ENCODE data around the gene ALK.
"Not testable (repeated sequence)": the region's sequence is repeated elsewhere in the genome, so short reads cannot be mapped to it uniquely, and the experiment has no call there.

The ALK gene

DNA sequence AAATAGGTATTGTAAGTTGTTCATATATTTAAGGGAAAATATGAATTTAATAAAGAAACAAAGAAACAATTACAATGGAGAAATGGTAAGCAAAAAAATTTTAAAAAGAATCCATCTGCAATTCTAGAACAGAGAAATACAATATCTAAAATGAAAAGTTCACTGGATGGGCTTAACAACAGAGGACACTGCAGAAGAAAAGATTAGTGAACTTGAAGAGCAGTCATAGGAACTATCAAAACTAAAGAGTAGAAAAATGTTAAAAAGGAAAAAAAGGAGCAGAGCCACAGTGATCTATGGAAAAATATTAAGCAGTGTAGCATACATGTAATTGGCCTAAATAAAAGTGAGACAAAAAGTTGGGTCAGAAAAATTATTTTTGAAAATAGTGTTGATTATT lies 83.5 kb downstream of the ALK start:
- no peak for DNase-seq

DNA sequence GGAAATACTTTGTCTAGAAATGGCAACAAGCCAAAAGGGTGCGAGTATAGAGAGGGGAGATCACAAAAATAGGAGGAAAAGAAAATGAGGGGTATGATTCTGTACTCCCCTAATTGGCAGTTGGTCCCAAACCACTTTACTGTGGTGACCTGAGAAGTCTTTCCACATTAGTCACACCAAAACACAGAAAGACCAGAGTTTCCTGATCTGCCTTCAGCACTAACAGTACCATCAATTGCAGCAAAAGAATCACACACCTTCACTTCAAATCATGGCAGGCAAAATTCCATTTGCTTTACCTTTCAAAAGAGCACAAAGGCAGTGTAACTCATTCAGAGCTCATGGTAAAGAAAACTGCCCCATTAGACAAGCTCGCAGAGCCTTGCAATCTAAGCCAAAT lies 86.8 kb downstream of the ALK start:
- DNase-seq: no peak

DNA sequence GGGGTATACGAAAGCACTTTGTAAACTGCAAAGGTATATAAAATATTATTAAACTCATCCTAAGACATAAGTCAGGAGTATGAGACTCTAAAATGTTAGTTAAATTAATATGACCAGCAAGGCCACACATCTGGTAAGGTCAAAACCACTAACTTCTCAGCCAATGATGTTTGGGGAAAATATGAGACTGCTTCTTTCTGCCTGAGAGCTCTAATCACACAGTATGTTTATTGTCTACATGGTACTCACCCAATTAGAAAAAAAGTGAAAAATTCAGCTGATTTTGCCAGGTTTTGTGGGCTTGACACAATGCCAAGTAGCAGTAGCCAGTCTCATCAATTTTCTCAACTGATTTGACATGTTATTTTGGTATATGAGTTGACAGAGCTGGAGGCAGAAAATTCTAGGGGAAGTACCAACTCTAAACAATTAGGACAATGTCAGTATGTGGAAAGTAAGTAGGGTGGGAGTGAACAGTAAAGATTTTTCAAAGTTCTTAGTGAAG lies 87.3 kb downstream of the ALK start:
- no peak for DNase-seq

DNA sequence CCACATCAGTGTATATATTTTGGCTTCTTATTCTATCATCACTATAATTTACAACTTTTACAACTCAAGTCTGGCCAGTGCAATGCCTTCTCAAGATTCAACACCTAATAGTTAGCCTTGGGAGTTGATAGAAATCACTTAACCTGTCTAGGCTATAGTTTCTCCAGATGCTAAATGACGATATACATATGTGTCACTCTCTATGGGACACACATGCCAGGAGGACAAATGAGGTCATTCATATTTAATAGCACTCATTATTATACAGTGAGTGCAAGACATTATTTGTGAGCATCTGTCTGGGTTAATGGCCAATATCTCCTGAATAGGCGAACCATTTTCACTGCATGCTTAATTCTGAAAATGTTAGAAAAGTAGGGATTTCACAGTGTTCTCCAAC lies 89.8 kb downstream of the ALK start:
- no peak for DNase-seq

DNA sequence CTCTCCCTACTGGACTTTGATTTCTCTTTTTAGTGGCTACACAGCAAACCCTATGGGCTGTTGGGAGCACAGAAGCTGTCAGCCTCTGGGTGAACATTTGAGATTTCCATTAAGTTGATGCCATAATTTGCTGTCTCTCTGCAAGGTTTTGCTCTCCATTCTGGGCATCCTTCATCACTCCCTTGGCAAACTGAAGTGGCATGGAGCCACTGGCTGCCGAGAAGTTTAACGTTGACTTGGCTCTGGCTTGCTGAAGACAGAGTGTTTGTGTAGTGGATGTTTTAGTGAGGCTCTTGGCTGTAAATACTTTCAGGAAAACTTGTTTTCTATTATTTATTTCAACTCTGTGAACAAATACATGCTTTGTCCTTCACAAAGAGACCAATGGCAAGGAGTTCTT lies 91.5 kb downstream of the ALK start:
- DNase-seq: no peak

DNA sequence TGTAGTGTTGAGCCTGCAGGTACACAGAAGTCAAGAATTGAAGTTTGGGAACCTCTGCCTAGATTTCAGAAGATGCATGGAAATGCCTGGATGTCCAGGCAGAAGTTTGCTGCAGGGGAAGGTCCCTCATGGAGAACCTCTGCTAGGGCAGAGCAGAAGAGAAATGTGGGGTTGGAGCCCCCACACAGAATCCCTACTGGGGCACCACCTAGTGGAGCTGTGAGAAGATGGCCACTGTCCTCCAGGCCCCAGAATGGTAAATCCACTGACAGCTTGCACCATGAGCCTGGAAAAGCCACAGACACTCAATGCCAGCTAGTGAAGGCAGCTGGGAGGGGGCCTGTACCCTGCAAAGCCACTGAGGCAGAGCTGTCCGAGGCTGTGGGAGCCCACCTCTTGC lies 97.2 kb downstream of the ALK start:
- not testable (repeated sequence) for DNase-seq

DNA sequence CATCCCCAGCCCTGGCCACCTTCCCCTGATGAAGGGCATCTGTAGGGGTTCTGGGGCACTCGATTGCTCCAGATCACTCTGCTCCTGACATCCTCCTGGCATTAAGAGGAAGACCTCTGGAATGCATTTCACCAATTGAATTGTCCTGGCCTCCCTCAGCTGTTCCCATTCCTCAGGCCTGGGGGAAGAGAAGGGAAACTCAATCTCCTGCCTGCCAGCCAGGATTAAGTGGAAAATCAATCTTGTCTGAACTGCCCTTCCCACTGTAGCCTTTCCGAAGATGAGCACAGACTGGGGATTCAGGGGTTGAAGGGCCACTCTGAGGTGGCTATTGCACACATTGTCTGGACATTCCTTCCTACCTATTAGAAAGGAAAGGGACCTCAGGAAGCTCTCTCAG lies 99.8 kb downstream of the ALK start:
- DNase-seq: no peak

GRCh38 chr2:29819570-29819969 lies 101.8 kb downstream of the ALK start:
- DNase-seq: no peak

GRCh38 chr2:29817801-29818680 lies 103.3 kb downstream of the ALK start:
- DNase-seq: no peak

- no peak for DNase-seq
Measured at GRCh38 chr2:29817299-29817698, 104.1 kb downstream of the ALK start.

- no peak for DNase-seq
Measured at GRCh38 chr2:29816651-29817050, 104.7 kb downstream of the ALK start.

- DNase-seq: no peak
Measured at GRCh38 chr2:29811378-29811777, 110.0 kb downstream of the ALK start.

GRCh38 chr2:29810956-29811355 lies 110.4 kb downstream of the ALK start:
- DNase-seq: peak; percentile 1

DNA sequence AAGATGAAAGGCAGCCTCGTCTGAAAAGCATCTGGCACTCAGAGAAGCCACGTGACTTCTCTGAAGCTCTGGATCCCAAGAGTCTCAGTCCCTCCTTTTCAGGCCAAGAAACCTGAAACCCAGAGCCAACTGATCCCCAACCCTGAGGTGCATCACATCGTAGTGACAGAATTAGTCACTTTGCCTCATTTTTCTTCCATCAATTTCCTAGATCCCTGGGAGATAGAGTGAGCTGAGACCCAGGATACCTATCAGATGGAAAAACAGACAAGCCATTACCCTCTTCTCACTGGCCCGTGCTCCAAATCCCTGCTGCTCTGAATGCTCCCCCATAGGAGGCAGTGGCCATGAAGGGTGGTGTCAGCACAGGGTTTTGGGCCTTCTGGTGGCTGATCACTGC lies 113.1 kb downstream of the ALK start:
- DNase-seq: no peak

DNA sequence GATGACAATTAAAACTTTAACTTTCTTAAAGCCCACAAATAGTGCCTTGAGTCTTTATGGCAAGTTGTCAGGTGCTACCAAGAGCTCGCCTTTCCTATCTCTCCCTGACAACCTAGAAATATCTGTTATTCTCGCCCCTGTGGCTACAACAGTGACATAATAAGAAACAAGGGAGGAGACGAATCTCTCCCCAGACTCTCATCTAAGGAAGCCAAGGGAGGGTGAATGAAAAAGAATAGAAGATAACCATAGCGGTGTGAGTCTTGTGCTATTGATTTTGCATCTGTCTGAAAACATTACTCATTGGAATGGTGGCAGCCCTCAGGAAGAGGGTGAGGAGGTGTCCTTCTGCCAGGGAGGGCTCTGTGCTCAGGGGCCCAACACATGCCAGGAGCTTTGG lies 114.3 kb downstream of the ALK start:
- no peak for DNase-seq

DNA sequence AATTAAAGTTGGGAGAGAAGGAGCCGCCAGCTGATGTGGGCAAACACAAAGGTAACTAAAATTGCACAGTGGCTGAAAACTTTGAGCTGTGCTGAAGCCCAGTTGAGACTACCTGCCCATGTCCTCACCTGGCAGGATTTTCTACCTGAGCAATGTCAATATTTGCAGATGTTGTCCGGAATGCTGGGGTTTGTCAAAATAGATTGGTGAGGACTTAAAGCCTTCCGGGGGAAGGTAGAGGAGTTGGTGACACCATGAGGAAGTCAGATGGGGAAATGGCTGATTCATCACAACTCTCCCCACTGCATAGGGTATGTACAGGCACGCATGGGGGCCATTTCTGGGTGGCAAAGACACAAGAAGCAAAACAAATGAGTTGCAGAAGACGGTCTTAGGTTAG lies 114.9 kb downstream of the ALK start:
- no peak for DNase-seq

GRCh38 chr2:29804671-29805070 lies 116.7 kb downstream of the ALK start:
- no peak for DNase-seq

DNA sequence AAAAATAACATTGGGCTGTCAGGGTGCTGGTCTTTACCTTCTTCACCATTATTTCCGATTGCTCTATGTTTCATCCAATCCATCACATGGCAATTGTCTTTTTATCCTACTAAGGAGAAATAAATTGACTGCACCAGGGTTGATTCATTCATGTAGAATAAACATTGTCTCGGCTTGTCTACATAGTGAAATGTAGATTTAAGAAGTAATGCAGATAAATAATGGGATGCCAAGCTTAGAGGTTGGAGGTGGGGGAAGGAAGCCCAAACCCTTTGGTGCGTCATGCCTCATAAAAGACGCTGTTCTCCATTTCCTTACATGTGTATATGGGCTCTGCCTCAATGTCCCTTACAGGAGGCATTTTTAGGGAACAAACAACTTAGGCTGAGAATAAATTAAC lies 117.8 kb downstream of the ALK start:
- DNase-seq: no peak

GRCh38 chr2:29802986-29803385 lies 118.4 kb downstream of the ALK start:
- no peak for DNase-seq

- no peak for DNase-seq
Measured at GRCh38 chr2:29799628-29800027, 121.8 kb downstream of the ALK start.

- no peak for DNase-seq
Measured at GRCh38 chr2:29797916-29798315, 123.5 kb downstream of the ALK start.

- no peak for DNase-seq
Measured at GRCh38 chr2:29796446-29796845, 124.9 kb downstream of the ALK start.

DNA sequence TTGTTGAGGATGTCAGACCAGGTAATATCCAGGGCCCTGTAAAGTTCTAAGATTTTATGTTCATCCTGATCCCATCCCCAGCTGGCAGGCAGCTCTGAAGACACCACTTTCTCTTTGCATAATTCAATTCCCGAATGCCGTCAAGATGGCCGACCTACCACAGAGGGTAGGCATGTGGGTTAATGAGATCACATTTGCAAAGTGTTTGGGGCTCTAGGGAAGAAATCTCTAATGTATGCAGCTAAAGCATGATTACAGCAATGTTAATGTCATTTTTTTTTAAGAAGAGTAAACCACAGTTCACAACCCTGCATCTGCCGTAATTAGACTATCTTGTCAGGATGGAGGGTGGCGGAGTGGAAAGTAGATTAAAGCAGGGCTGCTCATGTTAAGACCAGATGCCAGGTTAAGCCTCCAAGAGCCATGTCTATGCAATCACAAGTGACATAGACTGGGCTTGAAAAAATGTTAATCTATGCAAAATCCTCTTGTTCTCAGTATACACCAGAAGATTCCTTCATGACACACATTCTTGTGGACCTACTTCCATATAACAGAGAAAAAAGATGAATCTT lies 131.4 kb downstream of the ALK start:
- DNase-seq: no peak
